GM06990 (cell line): ENCODE measurements around the gene FHOD3.

Experiments
- DNase-seq: peaks from one replicate; pipeline ENCODE4 v3.0.0-alpha.2; 2011; ENCODE audit not compliant: insufficient read length; ENCODE audit errors: extremely low read depth
- H3K27me3 ChIP-seq: replicated peaks from 2 replicates; pipeline ENCODE4 v1.6.0; 2011; ENCODE audit warnings: low read length; ENCODE audit not compliant: control insufficient read depth, insufficient read depth
- H3K36me3 ChIP-seq: 2 replicates; pipeline ENCODE4 v1.5.1; 2011; ENCODE audit warnings: low read length; ENCODE audit not compliant: control insufficient read depth, insufficient read depth
- H3K4me3 ChIP-seq: replicated peaks from 2 replicates; pipeline ENCODE4 v1.5.1; 2011; ENCODE audit warnings: low read depth, mild to moderate bottlenecking, control low read depth, low read length
- TF ChIP-seq, protein P1 (sequence below): IDR thresholded peaks from 2 replicates; pipeline ENCODE4 v1.5.1; 2011; ENCODE audit warnings: low read length, control low read depth, mild to moderate bottlenecking, inconsistent platforms; ENCODE audit not compliant: insufficient read depth, poor library complexity, severe bottlenecking

FHOD3 gene

GRCh38 chr18:36589857-36590543 lies 292.5 kb downstream of the FHOD3 start:
- DNase-seq: no peak
- H3K4me3 ChIP-seq: no peak overlapping the region
- no peaks in the 10 kb centered on the region for H3K36me3 ChIP-seq
- TF ChIP-seq, protein P1, sequence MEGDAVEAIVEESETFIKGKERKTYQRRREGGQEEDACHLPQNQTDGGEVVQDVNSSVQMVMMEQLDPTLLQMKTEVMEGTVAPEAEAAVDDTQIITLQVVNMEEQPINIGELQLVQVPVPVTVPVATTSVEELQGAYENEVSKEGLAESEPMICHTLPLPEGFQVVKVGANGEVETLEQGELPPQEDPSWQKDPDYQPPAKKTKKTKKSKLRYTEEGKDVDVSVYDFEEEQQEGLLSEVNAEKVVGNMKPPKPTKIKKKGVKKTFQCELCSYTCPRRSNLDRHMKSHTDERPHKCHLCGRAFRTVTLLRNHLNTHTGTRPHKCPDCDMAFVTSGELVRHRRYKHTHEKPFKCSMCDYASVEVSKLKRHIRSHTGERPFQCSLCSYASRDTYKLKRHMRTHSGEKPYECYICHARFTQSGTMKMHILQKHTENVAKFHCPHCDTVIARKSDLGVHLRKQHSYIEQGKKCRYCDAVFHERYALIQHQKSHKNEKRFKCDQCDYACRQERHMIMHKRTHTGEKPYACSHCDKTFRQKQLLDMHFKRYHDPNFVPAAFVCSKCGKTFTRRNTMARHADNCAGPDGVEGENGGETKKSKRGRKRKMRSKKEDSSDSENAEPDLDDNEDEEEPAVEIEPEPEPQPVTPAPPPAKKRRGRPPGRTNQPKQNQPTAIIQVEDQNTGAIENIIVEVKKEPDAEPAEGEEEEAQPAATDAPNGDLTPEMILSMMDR: no peak
- H3K27me3 ChIP-seq: no peaks in the 10 kb centered on the region

GRCh38 chr18:36590621-36591580 lies 293.4 kb downstream of the FHOD3 start:
- H3K27me3 ChIP-seq: no peaks in the 10 kb centered on the region
- TF ChIP-seq, protein P1: no peak
- DNase-seq: no peak
- no peaks in the 10 kb centered on the region for H3K36me3 ChIP-seq
- H3K4me3 ChIP-seq: no peak overlapping the region

GRCh38 chr18:36592282-36592681 lies 294.8 kb downstream of the FHOD3 start:
- H3K4me3 ChIP-seq: no peak overlapping the region
- H3K27me3 ChIP-seq: no peaks in the 10 kb centered on the region
- TF ChIP-seq, protein P1: no peak
- H3K36me3 ChIP-seq: no peaks in the 10 kb centered on the region
- no peak for DNase-seq

DNA sequence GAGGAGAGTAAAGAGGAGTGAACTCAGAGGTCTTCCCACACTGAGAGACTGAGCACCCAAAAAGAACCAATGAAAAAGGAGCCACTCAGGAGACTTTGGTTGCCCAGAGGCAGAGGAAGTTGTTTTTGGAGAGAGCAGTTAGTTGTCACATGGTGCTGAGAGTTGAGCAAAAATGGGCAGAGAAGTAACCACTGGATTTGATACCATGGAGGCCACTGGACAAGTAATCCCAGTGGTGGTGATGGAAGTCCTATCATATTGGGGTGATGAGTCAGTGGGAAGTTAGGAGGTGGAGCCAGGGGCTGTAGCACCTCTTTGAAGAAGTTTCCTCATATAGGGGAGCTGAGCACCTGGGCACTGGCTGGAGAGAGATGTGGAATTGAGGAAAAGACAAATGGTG lies 295.5 kb downstream of the FHOD3 start:
- no peaks in the 10 kb centered on the region for H3K36me3 ChIP-seq
- no peaks in the 10 kb centered on the region for H3K27me3 ChIP-seq
- H3K4me3 ChIP-seq: no peak overlapping the region
- no peak for DNase-seq
- TF ChIP-seq, protein P1: no peak

- no peaks in the 10 kb centered on the region for H3K36me3 ChIP-seq
- TF ChIP-seq, protein P1: no peak
- H3K27me3 ChIP-seq: no peaks in the 10 kb centered on the region
- no peak overlapping the region for H3K4me3 ChIP-seq
- no peak for DNase-seq
Measured at GRCh38 chr18:36593641-36594040, 296.1 kb downstream of the FHOD3 start.
